HepG2 (cell line): ENCODE measurements around the gene ALK. TPM values are rescaled to one million over a fixed set of nuclear protein-coding genes. Genes with fewer than 3 reads are reported as not detected.

Experiments used
- ATAC-seq: fragments of 200-7000 bp; cut with Tn5 transposase; 3 replicates; pipeline ENCODE4 v1.9.1; 2020; ENCODE audit warnings: mild to moderate bottlenecking, moderate library complexity
- BruUV-seq: library from RNA; stranded (reverse); fragments of 400-500 nt; replicated peaks from 2 replicates; lab custom pipeline; 2021; lab: Mats Ljungman, UMichigan
- CTCF ChIA-PET: fragments of 300-600 bp; formaldehyde crosslinking; extraction: SDS; loops from one replicate; lab custom pipeline; 2021; ENCODE audit warnings: low total read pairs, inconsistent platforms, low intra/inter-chr PET ratio; lab: Yijun Ruan, JAX
- POLR2A ChIA-PET: fragments of 350-600 bp; sonication (Branson Sonifier 250); formaldehyde crosslinking; loops from one replicate; lab custom pipeline; 2020; ENCODE audit warnings: antibody characterized with exemption, inconsistent platforms; lab: Yijun Ruan, JAX
- DNase-seq: peaks from one replicate; pipeline ENCODE4 v3.0.0-alpha.2; 2015; ENCODE audit warnings: low spot score
- FAIRE-seq: peaks from 3 replicates; lab custom pipeline; 2011; peaks lifted over from hg19 to GRCh38; lab: Jason Lieb, UNC
- H2AFZ ChIP-seq: one replicate; pipeline ENCODE4 v1.6.1; 2011; ENCODE audit warnings: low read length, inconsistent platforms
- H3K27ac ChIP-seq: fragments of 300-600 bp; 3 replicates; pipeline ENCODE4 v1.8.0; 2011; ENCODE audit warnings: mixed run types, mild to moderate bottlenecking, mixed read lengths, low read length, inconsistent platforms; ENCODE audit not compliant: insufficient read depth; ENCODE audit errors: extremely low read length
- H3K27me3 ChIP-seq, 2 experiments: fragments of 200-600 bp in 1 of 2; 2 replicates in 1 of 2; 3 replicates in 1 of 2; pipeline versions ENCODE4 v1.6.0 to v1.8.0; 2011; ENCODE audit warnings: low read length in 2 of 2, mild to moderate bottlenecking in 2 of 2, moderate library complexity in 2 of 2, inconsistent platforms in 1 of 2; ENCODE audit not compliant: insufficient read depth in 2 of 2, control insufficient read depth in 1 of 2
- H3K36me3 ChIP-seq, 2 experiments: fragments of 200-600 bp in 1 of 2; replicated peaks in 1 of 2; 2 replicates in 1 of 2; 3 replicates in 1 of 2; pipeline versions ENCODE4 v1.5.1 to v1.8.0; 2011; ENCODE audit warnings: low read length in 2 of 2, inconsistent platforms in 1 of 2; ENCODE audit not compliant: insufficient read depth in 2 of 2, control insufficient read depth in 1 of 2
- H3K4me1 ChIP-seq: 2 replicates; pipeline ENCODE4 v1.5.1; 2012; ENCODE audit warnings: low read length, inconsistent platforms; ENCODE audit not compliant: insufficient read depth
- H3K4me2 ChIP-seq: 2 replicates; pipeline ENCODE4 v1.6.0; 2011; ENCODE audit warnings: low read depth, low read length, inconsistent platforms
- H3K4me3 ChIP-seq, 3 experiments: fragments of 200-600 bp in 1 of 3; sonication (generic), shearing (Covaris generic) in 1 of 3; replicated peaks in 1 of 3; 2 replicates each; pipeline ENCODE4 v1.5.1; 2011 to 2016; ENCODE audit warnings: low read length in 3 of 3, inconsistent platforms in 2 of 3, low read depth in 2 of 3, mild to moderate bottlenecking in 2 of 3, control low read depth in 1 of 3, mixed read lengths in 1 of 3; ENCODE audit not compliant: insufficient read depth in 1 of 3
- H3K79me2 ChIP-seq: one replicate; pipeline ENCODE4 v1.6.1; 2011; ENCODE audit warnings: low read length, inconsistent platforms; ENCODE audit not compliant: insufficient read depth
- H3K9ac ChIP-seq: 2 replicates; pipeline ENCODE4 v1.6.0; 2011; ENCODE audit warnings: mild to moderate bottlenecking, low read depth, low read length, inconsistent platforms; ENCODE audit not compliant: insufficient read depth
- H3K9me3 ChIP-seq: 2 replicates; pipeline ENCODE4 v1.5.1; 2012; ENCODE audit warnings: mild to moderate bottlenecking, low read length
- H4K20me1 ChIP-seq: 2 replicates; pipeline ENCODE4 v1.6.0; 2011; ENCODE audit warnings: inconsistent platforms, mild to moderate bottlenecking, low read length, moderate library complexity; ENCODE audit not compliant: insufficient read depth
- ARNT2 ChIP-seq: sonication (generic); formaldehyde crosslinking; IDR thresholded peaks from 2 replicates; pipeline ENCODE4 v1.8.0; 2022; ENCODE audit warnings: mild to moderate bottlenecking, low read depth, missing genetic modification reagents, moderate library complexity
- GATAD1 ChIP-seq: IDR thresholded peaks from 2 replicates; pipeline ENCODE4 v1.6.1; 2016; ENCODE audit warnings: missing genetic modification reagents, missing compliant biosample characterization
- MAFF ChIP-seq: IDR thresholded peaks from 2 replicates; pipeline ENCODE4 v1.6.1; 2011; ENCODE audit warnings: low read depth, low read length, improper control_type of control experiment
- MAFK ChIP-seq, 2 experiments: IDR thresholded peaks in 1 of 2; conservative IDR thresholded peaks in 1 of 2; 2 replicates each; pipeline ENCODE4 v1.6.1; 2011; ENCODE audit warnings: improper control_type of control experiment in 2 of 2, low read length in 2 of 2
- NFE2 ChIP-seq: sonication (generic); formaldehyde crosslinking; IDR thresholded peaks from 2 replicates; pipeline ENCODE4 v1.4.0; 2020; ENCODE audit warnings: missing genetic modification reagents
- NFIC ChIP-seq: IDR thresholded peaks from 2 replicates; pipeline ENCODE4 v1.6.1; 2012; ENCODE audit warnings: mild to moderate bottlenecking, low read length, inconsistent platforms
- NONO ChIP-seq, 2 experiments: fragments of 450-650 bp in 1 of 2; sonication (generic) in 1 of 2; formaldehyde crosslinking in 1 of 2; IDR thresholded peaks in 1 of 2; conservative IDR thresholded peaks in 1 of 2; 2 replicates each; pipeline versions ENCODE4 v1.6.1 to v1.8.0; 2017 to 2022; ENCODE audit warnings: mild to moderate bottlenecking in 1 of 2, missing genetic modification reagents in 1 of 2, moderate library complexity in 1 of 2
- POLR2A ChIP-seq, 2 experiments: IDR thresholded peaks; 2 replicates each; pipeline ENCODE4 v1.6.1; 2011; ENCODE audit warnings: low read depth in 2 of 2, low read length in 2 of 2, mild to moderate bottlenecking in 1 of 2, moderate library complexity in 1 of 2; ENCODE audit not compliant: insufficient read depth in 1 of 2
- U2AF1 ChIP-seq: fragments of 200-400 bp; formaldehyde crosslinking; optimal IDR thresholded peaks from 2 replicates; pipeline ENCODE3; 2017; ENCODE audit warnings: mild to moderate bottlenecking, low read depth, low read length
- WGBS: methylation state at CpG from one replicate; pipeline ENCODE4 v1.1.6; 2017; ENCODE audit warnings: low lambda C conversion rate; 5-methylcytosine and 5-hydroxymethylcytosine counted together
- in situ Hi-C: cut with HindIII; loops from 2 replicates; pipeline ENCODE4 v1.10.0; 2017; ENCODE audit warnings: low pct_unique_long_range_greater_than_20kb; ENCODE audit not compliant: extremely low pct_ligation_motif_present
- intact Hi-C: fragments of 100-400 bp; cut with micrococcal nuclease; formaldehyde crosslinking; loops from one replicate; pipeline ENCODE4 v1.10.0; 2022; ENCODE audit not compliant: unreplicated experiment
- polyA plus RNA-seq, 8 experiments: library from polyadenylated mRNA; depleted of rRNA in 3 of 8; stranded (reverse) in 7 of 8; unstranded in 1 of 8; fragments of >200 nt; fragmentation: Illumina TruSeq in 4 of 8; extraction: Trizol in 4 of 8; gene quantifications; 2 replicates each; pipeline versions ENCODE4 v1.2.1 to v1.2.3, GENCODE V29; 2011 to 2016; ENCODE audit warnings: low read depth in 4 of 8, missing spikeins in 1 of 8, mixed read lengths in 1 of 8; ENCODE audit not compliant: insufficient read depth in 1 of 8
- total RNA-seq, 5 experiments: library from RNA; depleted of rRNA; stranded (reverse); fragments of >200 nt; fragmentation: Illumina TruSeq; extraction: Trizol; gene quantifications; 2 replicates each; pipeline ENCODE4 v1.2.3, GENCODE V29; 2016; ENCODE audit warnings: low read depth in 1 of 5
- TF ChIP-seq, protein P1 (sequence below): sonication (generic); formaldehyde crosslinking; IDR thresholded peaks from 2 replicates; pipeline ENCODE4 v1.8.0; 2022; ENCODE audit warnings: mild to moderate bottlenecking, missing genetic modification reagents, moderate library complexity
- TF ChIP-seq, protein P2 (sequence below), 2 experiments: fragments of 450-650 bp in 1 of 2; sonication (generic) in 1 of 2; formaldehyde crosslinking in 1 of 2; IDR thresholded peaks; 2 replicates each; pipeline versions ENCODE4 v1.6.1 to v1.8.0; 2016 to 2022; ENCODE audit warnings: antibody characterized with exemption in 1 of 2, mild to moderate bottlenecking in 1 of 2, missing genetic modification reagents in 1 of 2
- TF ChIP-seq, protein P3 (sequence below): sonication (generic); formaldehyde crosslinking; IDR thresholded peaks from 2 replicates; pipeline ENCODE4 v1.4.0; 2020; ENCODE audit warnings: missing genetic modification reagents, borderline replicate concordance

Gene ALK
- total and polyA plus RNA-seq, 2 of the 13 experiments (the other 11 are each of a cell fraction or from before 2014, with no cell fraction given), result not detected

DNA sequence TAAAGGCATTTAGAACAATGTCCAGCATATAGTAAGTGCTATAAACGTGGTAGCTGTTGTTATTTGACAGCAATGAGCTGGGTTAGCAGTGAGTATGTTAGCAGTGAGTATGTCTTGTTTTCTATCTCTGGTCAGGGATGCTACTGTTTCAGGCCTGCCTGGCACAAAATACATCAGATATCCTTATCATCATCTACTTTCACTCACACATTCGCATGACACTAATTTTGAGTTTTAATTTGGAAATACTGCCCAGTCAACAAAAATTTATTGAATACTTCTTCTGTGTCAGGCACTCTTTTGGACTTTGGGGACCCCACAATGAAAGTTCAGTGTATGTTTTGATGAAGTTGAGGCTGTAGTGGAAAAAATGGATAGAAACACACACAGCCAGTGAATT lies 404.6 kb downstream of the ALK start:
- Histone ChIP-seq H3K9me3 (no peaks in the 10 kb centered on the region), H3K79me2 (no peaks in the 10 kb centered on the region), H3K27me3 (peaks cover 0 to 13% of the 10 kb centered on the region in 2 experiments; a peak in 2 of 5 replicates), H3K9ac (no peak overlapping the region), H3K4me3 (no peak overlapping the region), H2AFZ (no peak overlapping the region), H3K36me3 (no peaks in the 10 kb centered on the region), H3K27ac (no peak overlapping the region), H3K4me1 (no peaks in the 10 kb centered on the region), H3K4me2 (no peak overlapping the region), H4K20me1 (no peaks in the 10 kb centered on the region)
- intact Hi-C loops, result no loop called here
- ChIA-PET POLR2A (no interaction called here), CTCF (no interaction called here)
- in situ Hi-C loops, result no loop called here
- no peak for DNase-seq
- BruUV-seq, result no TSS peak
- 0% methylated on average over 2 of the region's 2 CpGs for WGBS
- no peak for FAIRE-seq
- TF ChIP-seq NONO (IDR thresholded peaks at IDR 0.05), result no peak
- TF ChIP-seq NONO (CRISPR knock-in tag; conservative IDR thresholded peaks at IDR 0.05), result no peak
- no peak for TF ChIP-seq POLR2A (IDR thresholded peaks at IDR 0.05; ENCODE audit: insufficient read depth in 1 of 2, low read depth in 2 of 2, low read length in 2 of 2)
- TF ChIP-seq, protein P1, sequence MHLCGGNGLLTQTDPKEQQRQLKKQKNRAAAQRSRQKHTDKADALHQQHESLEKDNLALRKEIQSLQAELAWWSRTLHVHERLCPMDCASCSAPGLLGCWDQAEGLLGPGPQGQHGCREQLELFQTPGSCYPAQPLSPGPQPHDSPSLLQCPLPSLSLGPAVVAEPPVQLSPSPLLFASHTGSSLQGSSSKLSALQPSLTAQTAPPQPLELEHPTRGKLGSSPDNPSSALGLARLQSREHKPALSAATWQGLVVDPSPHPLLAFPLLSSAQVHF (CRISPR knock-in tag), result no peak
- TF ChIP-seq NFE2 (CRISPR knock-in tag), result no peak
- TF ChIP-seq U2AF1, result no peak
- peak; percentile 53; the same call in 1 of the 2 replicates for TF ChIP-seq MAFF
- TF ChIP-seq NFIC, result no peak
- peak; percentile 51 to 75; a peak in 3 of 4 replicates for TF ChIP-seq MAFK (conservative IDR thresholded peaks at IDR 0.05 in 1 of 2, IDR thresholded peaks at IDR 0.05 in 1 of 2; ENCODE audit: low read length in 2 of 2)
- TF ChIP-seq GATAD1 (CRISPR knock-in tag), result no peak
- no peak for TF ChIP-seq ARNT2
- TF ChIP-seq, protein P2, sequence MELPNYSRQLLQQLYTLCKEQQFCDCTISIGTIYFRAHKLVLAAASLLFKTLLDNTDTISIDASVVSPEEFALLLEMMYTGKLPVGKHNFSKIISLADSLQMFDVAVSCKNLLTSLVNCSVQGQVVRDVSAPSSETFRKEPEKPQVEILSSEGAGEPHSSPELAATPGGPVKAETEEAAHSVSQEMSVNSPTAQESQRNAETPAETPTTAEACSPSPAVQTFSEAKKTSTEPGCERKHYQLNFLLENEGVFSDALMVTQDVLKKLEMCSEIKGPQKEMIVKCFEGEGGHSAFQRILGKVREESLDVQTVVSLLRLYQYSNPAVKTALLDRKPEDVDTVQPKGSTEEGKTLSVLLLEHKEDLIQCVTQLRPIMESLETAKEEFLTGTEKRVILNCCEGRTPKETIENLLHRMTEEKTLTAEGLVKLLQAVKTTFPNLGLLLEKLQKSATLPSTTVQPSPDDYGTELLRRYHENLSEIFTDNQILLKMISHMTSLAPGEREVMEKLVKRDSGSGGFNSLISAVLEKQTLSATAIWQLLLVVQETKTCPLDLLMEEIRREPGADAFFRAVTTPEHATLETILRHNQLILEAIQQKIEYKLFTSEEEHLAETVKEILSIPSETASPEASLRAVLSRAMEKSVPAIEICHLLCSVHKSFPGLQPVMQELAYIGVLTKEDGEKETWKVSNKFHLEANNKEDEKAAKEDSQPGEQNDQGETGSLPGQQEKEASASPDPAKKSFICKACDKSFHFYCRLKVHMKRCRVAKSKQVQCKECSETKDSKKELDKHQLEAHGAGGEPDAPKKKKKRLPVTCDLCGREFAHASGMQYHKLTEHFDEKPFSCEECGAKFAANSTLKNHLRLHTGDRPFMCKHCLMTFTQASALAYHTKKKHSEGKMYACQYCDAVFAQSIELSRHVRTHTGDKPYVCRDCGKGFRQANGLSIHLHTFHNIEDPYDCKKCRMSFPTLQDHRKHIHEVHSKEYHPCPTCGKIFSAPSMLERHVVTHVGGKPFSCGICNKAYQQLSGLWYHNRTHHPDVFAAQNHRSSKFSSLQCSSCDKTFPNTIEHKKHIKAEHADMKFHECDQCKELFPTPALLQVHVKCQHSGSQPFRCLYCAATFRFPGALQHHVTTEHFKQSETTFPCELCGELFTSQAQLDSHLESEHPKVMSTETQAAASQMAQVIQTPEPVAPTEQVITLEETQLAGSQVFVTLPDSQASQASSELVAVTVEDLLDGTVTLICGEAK (IDR thresholded peaks at IDR 0.05), result no peak
- TF ChIP-seq, protein P2 (CRISPR knock-in tag; IDR thresholded peaks at IDR 0.05), result no peak
- TF ChIP-seq, protein P3, sequence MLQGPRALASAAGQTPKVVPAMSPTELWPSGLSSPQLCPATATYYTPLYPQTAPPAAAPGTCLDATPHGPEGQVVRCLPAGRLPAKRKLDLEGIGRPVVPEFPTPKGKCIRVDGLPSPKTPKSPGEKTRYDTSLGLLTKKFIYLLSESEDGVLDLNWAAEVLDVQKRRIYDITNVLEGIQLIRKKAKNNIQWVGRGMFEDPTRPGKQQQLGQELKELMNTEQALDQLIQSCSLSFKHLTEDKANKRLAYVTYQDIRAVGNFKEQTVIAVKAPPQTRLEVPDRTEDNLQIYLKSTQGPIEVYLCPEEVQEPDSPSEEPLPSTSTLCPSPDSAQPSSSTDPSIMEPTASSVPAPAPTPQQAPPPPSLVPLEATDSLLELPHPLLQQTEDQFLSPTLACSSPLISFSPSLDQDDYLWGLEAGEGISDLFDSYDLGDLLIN (CRISPR knock-in tag), result no peak
- no peak for ATAC-seq
